ENCODE results near the gene UGGT2.

- TF ChIP-seq POLR2AphosphoS5 (IDR thresholded peaks at IDR 0.05; ENCODE audit: insufficient read depth in 1 of 2, low read depth in 1 of 2) (no peak), CTCF (IDR thresholded peaks at IDR 0.05) (no peak)
Observed at GRCh38 chr13:95955255-95955654, 97.9 kb downstream of the UGGT2 start.
